Measurements from ENCODE around the gene PJVK.

DNA sequence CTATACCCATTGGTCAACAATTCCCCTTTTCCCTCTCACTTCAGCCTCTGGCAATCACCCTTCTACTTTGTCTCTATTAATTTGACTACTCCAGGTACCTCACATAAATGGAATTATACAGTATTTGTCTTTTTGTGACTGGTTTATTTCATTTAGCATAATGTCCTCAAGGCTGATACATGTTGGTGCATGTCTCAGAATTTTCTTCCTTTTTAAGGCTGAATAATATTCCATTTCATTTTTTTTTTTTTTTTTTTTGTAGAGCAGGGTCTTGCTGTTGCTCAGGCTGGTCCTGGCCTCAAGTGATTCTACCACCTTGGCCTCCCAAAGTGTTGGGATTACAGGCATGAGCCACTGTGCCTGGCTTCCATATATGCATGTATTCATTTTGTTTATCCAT is 25.3 kb downstream of the PJVK start:
- TF ChIP-seq EZH2 (IDR thresholded peaks at IDR 0.05; ENCODE audit: borderline replicate concordance, insufficient read depth, low read length, poor library complexity, severe bottlenecking) (no peak), POLR2AphosphoS5 (IDR thresholded peaks at IDR 0.05) (no peak)
- TF ChIP-seq, protein P1, sequence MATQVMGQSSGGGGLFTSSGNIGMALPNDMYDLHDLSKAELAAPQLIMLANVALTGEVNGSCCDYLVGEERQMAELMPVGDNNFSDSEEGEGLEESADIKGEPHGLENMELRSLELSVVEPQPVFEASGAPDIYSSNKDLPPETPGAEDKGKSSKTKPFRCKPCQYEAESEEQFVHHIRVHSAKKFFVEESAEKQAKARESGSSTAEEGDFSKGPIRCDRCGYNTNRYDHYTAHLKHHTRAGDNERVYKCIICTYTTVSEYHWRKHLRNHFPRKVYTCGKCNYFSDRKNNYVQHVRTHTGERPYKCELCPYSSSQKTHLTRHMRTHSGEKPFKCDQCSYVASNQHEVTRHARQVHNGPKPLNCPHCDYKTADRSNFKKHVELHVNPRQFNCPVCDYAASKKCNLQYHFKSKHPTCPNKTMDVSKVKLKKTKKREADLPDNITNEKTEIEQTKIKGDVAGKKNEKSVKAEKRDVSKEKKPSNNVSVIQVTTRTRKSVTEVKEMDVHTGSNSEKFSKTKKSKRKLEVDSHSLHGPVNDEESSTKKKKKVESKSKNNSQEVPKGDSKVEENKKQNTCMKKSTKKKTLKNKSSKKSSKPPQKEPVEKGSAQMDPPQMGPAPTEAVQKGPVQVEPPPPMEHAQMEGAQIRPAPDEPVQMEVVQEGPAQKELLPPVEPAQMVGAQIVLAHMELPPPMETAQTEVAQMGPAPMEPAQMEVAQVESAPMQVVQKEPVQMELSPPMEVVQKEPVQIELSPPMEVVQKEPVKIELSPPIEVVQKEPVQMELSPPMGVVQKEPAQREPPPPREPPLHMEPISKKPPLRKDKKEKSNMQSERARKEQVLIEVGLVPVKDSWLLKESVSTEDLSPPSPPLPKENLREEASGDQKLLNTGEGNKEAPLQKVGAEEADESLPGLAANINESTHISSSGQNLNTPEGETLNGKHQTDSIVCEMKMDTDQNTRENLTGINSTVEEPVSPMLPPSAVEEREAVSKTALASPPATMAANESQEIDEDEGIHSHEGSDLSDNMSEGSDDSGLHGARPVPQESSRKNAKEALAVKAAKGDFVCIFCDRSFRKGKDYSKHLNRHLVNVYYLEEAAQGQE (IDR thresholded peaks at IDR 0.05; ENCODE audit: borderline replicate concordance): no peak

Data from neural cell (in vitro differentiated cells).